HG03108 (cell line): ENCODE results near the gene RRAGC.
"Not testable (repeated sequence)": the region's sequence is repeated elsewhere in the genome, so short reads cannot be mapped to it uniquely, and the experiment has no call there.

Experiments
- ATAC-seq: cut with Tn5 transposase; IDR thresholded peaks from one replicate; pipeline ENCODE4 v1.9.1; 2021; ENCODE audit warnings: moderate library complexity; ENCODE audit not compliant: unreplicated experiment

Gene RRAGC

DNA sequence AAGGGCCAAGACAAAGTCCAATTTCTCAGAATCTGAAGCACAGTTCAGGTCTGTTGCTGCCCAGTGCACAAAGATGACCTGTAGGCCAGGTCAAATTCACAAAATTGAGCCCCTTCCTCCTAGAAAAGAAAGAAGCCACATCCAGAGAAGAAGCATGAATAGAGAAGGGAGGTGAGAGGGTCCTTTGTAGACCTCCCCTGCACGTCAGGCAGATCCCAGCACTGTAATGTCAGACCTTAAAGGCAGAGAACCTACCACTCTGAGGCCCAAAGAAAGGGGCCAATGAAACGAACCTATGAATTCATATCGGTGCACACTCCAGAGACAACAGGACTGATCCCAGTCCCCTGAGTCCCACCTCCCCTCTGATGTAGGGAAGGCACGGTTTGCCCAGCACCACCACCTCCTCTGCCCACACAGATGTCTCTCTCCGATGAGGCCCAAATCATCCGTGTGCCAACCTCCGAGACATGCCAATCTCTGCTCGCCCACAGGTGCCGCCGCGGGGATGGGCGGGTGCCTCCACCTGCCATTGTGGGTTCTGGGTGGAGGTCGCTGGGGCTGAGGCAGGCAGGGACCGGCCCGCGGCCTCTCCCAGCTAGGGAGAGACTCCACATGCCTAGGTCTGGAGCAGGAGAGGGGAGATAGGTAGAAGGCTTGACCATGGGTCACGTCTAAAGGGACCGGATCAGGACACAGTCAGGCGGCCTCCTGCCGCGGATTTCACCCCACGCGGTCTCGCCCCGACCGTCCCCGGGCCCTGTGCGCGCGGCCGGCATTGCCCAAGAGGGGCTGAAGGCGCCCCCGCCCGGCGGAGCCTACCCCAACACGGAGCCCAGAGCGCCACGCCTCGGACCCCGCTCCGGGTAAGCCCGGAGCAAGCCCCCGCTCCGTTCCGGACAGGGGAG lies 42.1 kb downstream of the RRAGC start:
- no peak for ATAC-seq

DNA sequence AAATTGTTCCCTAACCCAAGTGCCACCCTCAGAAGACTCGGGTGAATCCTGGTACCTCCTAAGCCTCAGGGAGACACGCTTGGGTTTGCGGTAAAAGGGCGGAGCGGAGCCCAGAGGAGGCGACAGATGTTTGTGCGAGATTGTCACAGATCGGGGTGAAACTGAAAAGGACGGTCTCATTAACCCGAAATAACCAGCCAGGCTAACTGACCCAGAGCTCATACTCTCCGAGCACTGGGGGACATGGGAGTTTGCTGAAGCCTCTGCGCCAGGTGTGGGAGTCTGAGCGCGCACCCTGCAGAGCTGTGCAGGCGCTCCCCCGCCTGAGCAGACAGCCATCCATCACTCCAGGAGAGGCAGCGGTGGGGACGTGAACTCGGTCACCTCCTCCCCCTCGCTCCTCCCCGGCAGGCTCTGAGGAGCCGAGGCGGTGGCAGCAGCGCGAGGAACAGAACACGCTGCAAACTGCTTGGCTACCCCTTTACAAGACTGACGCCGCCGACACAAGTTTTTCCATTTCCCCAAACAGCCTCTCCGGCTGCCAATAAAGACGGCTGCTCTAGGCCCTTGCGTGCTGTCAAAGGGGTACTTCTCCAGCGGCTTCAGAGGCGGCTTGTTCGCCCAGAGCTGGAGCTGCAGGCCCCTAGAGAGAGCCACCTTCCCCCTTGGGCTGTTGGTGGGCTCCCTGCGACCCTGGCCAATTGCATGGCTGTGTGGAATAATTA lies 43.5 kb downstream of the RRAGC start:
- peak; percentile 93 for ATAC-seq

DNA sequence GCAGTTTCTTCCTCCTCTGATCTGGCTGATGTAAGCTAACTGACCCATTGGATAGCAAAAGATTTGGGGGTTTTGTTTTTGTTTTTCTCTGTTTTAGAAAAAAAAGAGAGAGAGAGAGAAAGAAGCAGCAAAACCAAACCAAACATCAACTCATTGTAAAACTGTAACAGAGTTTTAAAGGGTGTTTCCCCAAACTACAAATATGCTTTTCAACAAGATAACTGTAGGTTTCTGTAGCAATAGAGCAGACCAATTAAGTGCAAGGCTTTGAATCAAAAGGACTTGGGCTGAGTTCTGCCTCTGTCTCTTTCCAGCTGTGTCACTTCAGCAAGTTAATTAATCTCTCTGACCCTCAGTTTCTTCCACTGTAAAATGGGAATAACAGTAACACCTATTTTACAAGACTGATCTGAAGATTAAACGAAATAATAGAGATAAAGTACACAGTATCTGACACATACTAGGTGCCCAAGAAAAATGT lies 44.5 kb downstream of the RRAGC start:
- ATAC-seq, result no peak

- ATAC-seq, result no peak
These were observed 45.1 kb downstream of the RRAGC start for GRCh38 chr1:38814444-38814983.

DNA sequence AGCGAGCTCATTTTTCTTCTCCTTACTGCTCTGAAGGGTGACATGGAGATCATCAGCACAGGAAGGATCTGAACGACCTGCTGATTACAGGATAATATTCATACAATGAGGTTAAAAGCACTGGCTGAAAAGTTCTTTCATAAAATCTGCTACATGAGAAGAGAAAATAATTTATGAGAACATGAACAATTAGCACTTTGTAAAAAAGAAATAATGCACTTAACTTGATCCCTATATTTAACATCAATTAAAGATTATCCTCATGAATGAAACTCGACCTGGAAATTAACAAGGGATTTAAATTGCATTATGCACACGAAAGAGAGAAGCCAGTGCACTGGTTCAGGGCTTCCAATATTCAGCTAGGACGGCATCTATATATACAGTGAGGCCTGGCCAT lies 46.6 kb downstream of the RRAGC start:
- no peak for ATAC-seq

DNA sequence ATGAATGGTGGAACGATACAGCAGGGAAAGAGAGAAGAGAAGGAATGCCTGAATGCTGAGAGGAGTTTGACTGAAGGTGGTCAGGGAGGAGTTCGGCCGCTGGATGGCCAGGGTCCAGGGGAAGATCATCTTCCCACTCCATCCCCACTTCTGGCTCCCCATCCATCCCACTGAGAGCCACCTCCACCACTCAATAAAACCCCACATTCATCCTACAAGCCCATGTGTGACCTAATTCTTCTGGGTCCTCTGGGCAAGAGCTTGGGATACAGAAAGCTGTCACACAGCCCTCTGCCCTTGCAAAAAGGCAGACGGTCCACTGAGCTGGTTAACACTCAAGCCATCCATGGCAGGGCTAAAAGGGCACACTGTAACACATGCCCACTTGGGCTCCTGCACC lies 48.1 kb downstream of the RRAGC start:
- not testable (repeated sequence) for ATAC-seq

GRCh38 chr1:38806090-38806489 lies 53.5 kb downstream of the RRAGC start:
- no peak for ATAC-seq

DNA sequence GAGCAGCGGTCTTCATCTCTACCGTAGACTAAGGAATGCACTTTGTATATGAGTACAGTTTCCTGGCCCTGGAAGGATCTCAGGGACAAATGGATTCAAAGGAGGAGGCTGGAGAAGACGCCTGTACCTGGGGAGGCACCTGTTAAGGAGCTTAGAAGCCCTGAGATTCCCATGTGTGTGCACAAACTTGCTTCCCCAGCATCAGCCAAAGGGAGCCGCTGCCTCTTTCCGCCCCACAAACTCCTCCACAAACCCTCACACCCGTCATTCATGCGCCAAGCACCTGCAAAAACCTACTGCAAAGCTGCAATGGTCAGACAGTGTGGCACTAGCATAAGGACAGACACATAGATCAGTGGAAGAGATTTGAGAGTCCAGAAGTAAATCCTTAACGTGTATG lies 54.5 kb downstream of the RRAGC start:
- no peak for ATAC-seq

- no peak for ATAC-seq
These were observed 55.3 kb downstream of the RRAGC start for GRCh38 chr1:38804062-38804886.

DNA sequence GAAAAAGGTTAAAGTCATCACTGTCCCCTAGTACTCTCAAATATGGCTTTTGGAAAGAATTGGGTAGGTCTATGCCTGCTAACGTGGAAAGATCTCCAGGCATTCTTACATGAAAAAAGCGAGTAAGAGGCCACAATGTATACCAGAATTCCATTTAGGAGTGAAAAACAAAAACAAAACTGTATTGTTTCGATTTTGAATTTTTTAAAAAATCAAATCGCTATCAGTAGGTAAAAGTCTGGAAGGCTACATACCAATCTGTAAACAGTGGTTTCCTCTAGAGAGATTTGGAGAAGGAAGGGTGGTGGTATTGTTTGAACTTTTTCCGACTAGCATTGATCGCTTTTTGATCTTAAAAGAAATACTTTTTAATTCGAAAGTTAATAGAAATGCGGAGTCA lies 55.9 kb downstream of the RRAGC start:
- ATAC-seq, result no peak

DNA sequence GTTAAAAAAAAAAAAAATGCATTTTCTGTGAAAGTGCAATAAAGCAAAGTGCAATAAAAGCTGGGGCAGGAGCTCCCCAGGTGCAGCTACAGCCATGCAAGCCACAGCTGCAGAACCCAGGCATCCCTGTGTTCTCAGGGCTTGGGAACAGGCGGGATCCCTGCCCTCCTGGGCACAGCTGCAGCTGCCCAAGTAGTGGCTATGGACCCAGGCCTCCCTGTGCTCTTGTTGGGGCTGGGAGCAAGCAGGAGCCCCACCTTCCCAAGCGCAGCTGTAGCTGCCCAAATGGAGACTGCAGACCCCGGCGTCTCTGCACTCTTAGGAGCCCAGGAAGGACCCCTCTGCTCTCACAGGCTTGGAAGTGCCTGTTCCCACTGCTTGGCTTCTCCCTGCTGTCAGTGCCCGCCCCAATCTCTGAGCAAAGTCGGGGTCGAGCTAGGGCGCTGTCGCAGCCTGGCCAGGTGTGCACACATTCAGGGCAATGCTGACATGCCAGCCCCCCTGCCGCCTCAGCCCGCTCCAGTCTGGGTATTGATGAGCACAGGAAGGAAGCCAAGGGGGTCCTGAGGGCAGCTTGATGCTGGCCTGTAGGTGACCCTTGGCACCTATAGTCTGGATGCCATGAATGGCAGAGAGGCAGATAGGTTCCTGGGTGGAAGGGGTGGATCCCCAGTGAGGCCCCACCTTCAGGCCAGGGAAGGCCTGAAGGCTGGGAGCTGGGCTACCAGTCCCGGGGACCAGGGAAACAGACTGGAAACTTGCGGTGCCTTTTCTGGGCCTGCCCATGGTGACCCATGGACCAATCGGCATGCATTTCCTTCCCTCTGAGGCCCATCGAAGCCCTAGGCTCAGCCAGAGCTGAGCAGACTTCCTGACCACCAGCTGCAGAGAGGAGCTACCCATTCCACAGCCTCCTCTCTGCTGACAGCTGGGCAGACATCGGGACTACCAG lies 58.6 kb downstream of the RRAGC start:
- ATAC-seq, result no peak

- ATAC-seq, result no peak
These were observed 66.3 kb downstream of the RRAGC start for GRCh38 chr1:38793299-38793698.

GRCh38 chr1:38791892-38792291 lies 67.7 kb downstream of the RRAGC start:
- ATAC-seq, result no peak

GRCh38 chr1:38791164-38791515 lies 68.4 kb downstream of the RRAGC start:
- ATAC-seq, result no peak

- ATAC-seq, result no peak
These were observed 69.0 kb downstream of the RRAGC start for GRCh38 chr1:38790422-38791163.

- no peak for ATAC-seq
These were observed 69.9 kb downstream of the RRAGC start for GRCh38 chr1:38789498-38790169.

DNA sequence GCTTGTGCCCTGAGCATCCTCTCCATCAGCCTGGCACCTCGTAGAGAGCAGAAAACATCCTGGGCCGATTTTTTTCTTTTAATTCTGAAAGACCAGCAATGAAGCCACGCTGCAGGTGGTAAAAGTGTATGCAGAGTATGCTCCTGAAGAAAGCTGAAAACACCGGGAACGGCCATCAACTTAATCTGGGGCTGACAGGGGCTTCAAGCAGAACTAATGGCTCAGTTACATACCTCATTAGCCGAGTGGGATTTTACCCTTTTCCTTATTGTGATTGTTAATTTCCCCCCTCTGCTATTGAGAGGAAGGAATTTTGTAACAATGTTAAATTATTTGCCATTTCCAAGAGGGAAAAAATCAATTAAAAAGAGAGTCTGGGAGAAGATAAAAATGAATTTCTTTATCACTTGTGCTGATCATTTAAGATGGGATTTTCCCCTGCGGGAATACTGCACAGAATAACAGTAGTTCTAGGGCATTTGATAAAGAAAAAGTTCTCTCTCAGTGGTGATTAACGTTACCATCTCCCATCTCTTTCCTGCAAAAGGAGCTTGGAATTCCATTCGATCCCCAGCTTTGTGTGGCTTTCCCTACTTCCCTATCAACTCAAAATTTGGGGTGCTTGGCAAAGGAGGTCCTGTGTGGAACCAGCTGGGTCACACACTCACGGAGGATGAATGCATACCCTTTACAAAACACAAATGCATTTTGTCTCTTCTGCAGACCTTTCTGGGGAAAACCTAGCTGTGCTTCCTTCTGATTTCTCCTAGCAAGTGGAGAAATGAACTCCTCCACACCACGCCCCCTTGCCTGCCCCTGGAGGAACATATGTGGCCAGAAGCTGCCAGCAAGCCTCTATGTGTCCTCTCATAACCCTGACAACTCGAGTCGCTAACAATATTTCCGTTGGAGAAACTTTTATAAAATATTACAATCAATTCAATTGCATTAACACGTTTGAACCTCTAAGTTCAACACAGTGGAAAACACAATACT lies 70.9 kb downstream of the RRAGC start:
- ATAC-seq, result no peak
